MM.1S (cell line): ENCODE data around the gene NPC1L1.

Experiments
- CTCF ChIP-seq: fragments of 300-600 bp; sonication (generic); IDR thresholded peaks from 2 replicates; pipeline ENCODE4 v1.5.1; 2016; ENCODE audit warnings: antibody characterized with exemption, low read length, mixed read lengths
- EZH2 ChIP-seq: fragments of 300-600 bp; sonication (generic); optimal IDR thresholded peaks from 2 replicates; pipeline ENCODE3; 2017; ENCODE audit warnings: low read depth, mild to moderate bottlenecking, antibody characterized with exemption, low read length, mixed read lengths
- EZH2phosphoT487 ChIP-seq: fragments of 300-600 bp; sonication (generic); IDR thresholded peaks from 2 replicates; pipeline ENCODE4 v1.6.1; 2018; ENCODE audit warnings: antibody characterized with exemption, low read length

- TF ChIP-seq CTCF: no peak
- TF ChIP-seq EZH2: no peak
- TF ChIP-seq EZH2phosphoT487: no peak
Observed at GRCh38 chr7:44471436-44471835, 69.7 kb downstream of the NPC1L1 start.
